HepG2 (cell line): ENCODE results near the gene ATP8B2. TPM values are rescaled to one million over a fixed set of nuclear protein-coding genes. Genes with fewer than 3 reads are reported as not detected.

ENCODE experiments used
- HDAC2 ChIP-seq: sonication (generic); formaldehyde crosslinking; IDR thresholded peaks from 2 replicates; pipeline ENCODE4 v1.4.0; 2020; ENCODE audit warnings: missing genetic modification reagents
- JUND ChIP-seq: sonication (generic); formaldehyde crosslinking; IDR thresholded peaks from 2 replicates; pipeline ENCODE4 v1.8.0; 2022; ENCODE audit warnings: mild to moderate bottlenecking, missing genetic modification reagents
- KDM4B ChIP-seq: sonication (generic); formaldehyde crosslinking; IDR thresholded peaks from 2 replicates; pipeline ENCODE4 v1.4.0; 2020; ENCODE audit warnings: missing genetic modification reagents
- PAWR ChIP-seq: sonication (generic); formaldehyde crosslinking; IDR thresholded peaks from 2 replicates; pipeline ENCODE4 v1.4.0; 2020; ENCODE audit warnings: missing genetic modification reagents, mild to moderate bottlenecking, borderline replicate concordance
- SALL1 ChIP-seq: sonication (generic); formaldehyde crosslinking; IDR thresholded peaks from 2 replicates; pipeline ENCODE4 v1.8.0; 2022; ENCODE audit warnings: mild to moderate bottlenecking, missing genetic modification reagents
- SKIL ChIP-seq: sonication (generic); formaldehyde crosslinking; IDR thresholded peaks from 2 replicates; pipeline ENCODE4 v1.8.0; 2022; ENCODE audit warnings: missing genetic modification reagents, mild to moderate bottlenecking, moderate library complexity, borderline replicate concordance
- SOX13 ChIP-seq, 3 experiments: fragments of 450-650 bp in 1 of 3; sonication (generic) in 1 of 3; formaldehyde crosslinking in 1 of 3; IDR thresholded peaks in 2 of 3; conservative IDR thresholded peaks in 1 of 3; 2 replicates each; pipeline versions ENCODE4 v1.5.0 to v1.6.1; 2016 to 2020; ENCODE audit warnings: antibody characterized with exemption in 1 of 3, mild to moderate bottlenecking in 1 of 3, missing compliant biosample characterization in 1 of 3, missing genetic modification reagents in 1 of 3, moderate library complexity in 1 of 3
- SOX5 ChIP-seq: IDR thresholded peaks from 2 replicates; pipeline ENCODE4 v1.6.1; 2016; ENCODE audit warnings: borderline replicate concordance
- THAP11 ChIP-seq: IDR thresholded peaks from 2 replicates; pipeline ENCODE4 v1.6.1; 2016; ENCODE audit warnings: missing biosample characterization, missing genetic modification reagents
- ZBTB39 ChIP-seq: sonication (generic); formaldehyde crosslinking; IDR thresholded peaks from 2 replicates; pipeline ENCODE4 v1.5.0; 2020; ENCODE audit warnings: missing genetic modification reagents
- ZMYM4 ChIP-seq: sonication (generic); formaldehyde crosslinking; IDR thresholded peaks from 2 replicates; pipeline ENCODE4 v1.8.1; 2023; ENCODE audit warnings: mild to moderate bottlenecking, missing genetic modification reagents
- ZNF292 ChIP-seq: sonication (generic); formaldehyde crosslinking; IDR thresholded peaks from 2 replicates; pipeline ENCODE4 v1.8.1; 2022; ENCODE audit warnings: mild to moderate bottlenecking, low read depth, missing genetic modification reagents, borderline replicate concordance
- ZNF543 ChIP-seq: sonication (generic); formaldehyde crosslinking; IDR thresholded peaks from 2 replicates; pipeline ENCODE4 v1.4.0; 2020; ENCODE audit warnings: mild to moderate bottlenecking, missing genetic modification reagents
- ZNF691 ChIP-seq: sonication (generic); formaldehyde crosslinking; IDR thresholded peaks from 2 replicates; pipeline ENCODE4 v1.4.0; 2020; ENCODE audit warnings: missing genetic modification reagents, low read depth, mild to moderate bottlenecking, borderline replicate concordance
- ZNF816 ChIP-seq: sonication (generic); formaldehyde crosslinking; IDR thresholded peaks from 2 replicates; pipeline ENCODE4 v1.8.0; 2022; ENCODE audit warnings: missing genetic modification reagents, mild to moderate bottlenecking, borderline replicate concordance
- ZZZ3 ChIP-seq: sonication (generic); formaldehyde crosslinking; IDR thresholded peaks from 2 replicates; pipeline ENCODE4 v1.4.0; 2020; ENCODE audit warnings: missing genetic modification reagents, mild to moderate bottlenecking, borderline replicate concordance
- polyA plus RNA-seq, 8 experiments: library from polyadenylated mRNA; depleted of rRNA in 3 of 8; stranded (reverse) in 7 of 8; unstranded in 1 of 8; fragments of >200 nt; fragmentation: Illumina TruSeq in 4 of 8; extraction: Trizol in 4 of 8; gene quantifications; 2 replicates each; pipeline versions ENCODE4 v1.2.1 to v1.2.3, GENCODE V29; 2011 to 2016; ENCODE audit warnings: low read depth in 4 of 8, missing spikeins in 1 of 8, mixed read lengths in 1 of 8; ENCODE audit not compliant: insufficient read depth in 1 of 8
- total RNA-seq, 5 experiments: library from RNA; depleted of rRNA; stranded (reverse); fragments of >200 nt; fragmentation: Illumina TruSeq; extraction: Trizol; gene quantifications; 2 replicates each; pipeline ENCODE4 v1.2.3, GENCODE V29; 2016; ENCODE audit warnings: low read depth in 1 of 5
- TF ChIP-seq, protein P1 (sequence below): IDR thresholded peaks from 2 replicates; pipeline ENCODE4 v1.4.0; 2020; ENCODE audit warnings: mild to moderate bottlenecking, missing genetic modification reagents
- TF ChIP-seq, protein P2 (sequence below): sonication (generic); formaldehyde crosslinking; IDR thresholded peaks from 2 replicates; pipeline ENCODE4 v1.5.0; 2020; ENCODE audit warnings: missing genetic modification reagents

ATP8B2 gene
- total and polyA plus RNA-seq, 2 of the 13 experiments (the other 11 are each of a cell fraction or from before 2014, with no cell fraction given), result 20.4 to 39.3 TPM

GRCh38 chr1:154320882-154321608 lies 4.3 kb upstream of the ATP8B2 start, which contains the start of gene AQP10 (continued):
- TF ChIP-seq SOX13 (IDR thresholded peaks at IDR 0.05), result no peak
- peak in 1 of 2 experiments; percentile 50; a peak in 1 of 4 replicates for TF ChIP-seq SOX13 (CRISPR knock-in tag; conservative IDR thresholded peaks at IDR 0.05 in 1 of 2, IDR thresholded peaks at IDR 0.05 in 1 of 2)
- TF ChIP-seq, protein P1, sequence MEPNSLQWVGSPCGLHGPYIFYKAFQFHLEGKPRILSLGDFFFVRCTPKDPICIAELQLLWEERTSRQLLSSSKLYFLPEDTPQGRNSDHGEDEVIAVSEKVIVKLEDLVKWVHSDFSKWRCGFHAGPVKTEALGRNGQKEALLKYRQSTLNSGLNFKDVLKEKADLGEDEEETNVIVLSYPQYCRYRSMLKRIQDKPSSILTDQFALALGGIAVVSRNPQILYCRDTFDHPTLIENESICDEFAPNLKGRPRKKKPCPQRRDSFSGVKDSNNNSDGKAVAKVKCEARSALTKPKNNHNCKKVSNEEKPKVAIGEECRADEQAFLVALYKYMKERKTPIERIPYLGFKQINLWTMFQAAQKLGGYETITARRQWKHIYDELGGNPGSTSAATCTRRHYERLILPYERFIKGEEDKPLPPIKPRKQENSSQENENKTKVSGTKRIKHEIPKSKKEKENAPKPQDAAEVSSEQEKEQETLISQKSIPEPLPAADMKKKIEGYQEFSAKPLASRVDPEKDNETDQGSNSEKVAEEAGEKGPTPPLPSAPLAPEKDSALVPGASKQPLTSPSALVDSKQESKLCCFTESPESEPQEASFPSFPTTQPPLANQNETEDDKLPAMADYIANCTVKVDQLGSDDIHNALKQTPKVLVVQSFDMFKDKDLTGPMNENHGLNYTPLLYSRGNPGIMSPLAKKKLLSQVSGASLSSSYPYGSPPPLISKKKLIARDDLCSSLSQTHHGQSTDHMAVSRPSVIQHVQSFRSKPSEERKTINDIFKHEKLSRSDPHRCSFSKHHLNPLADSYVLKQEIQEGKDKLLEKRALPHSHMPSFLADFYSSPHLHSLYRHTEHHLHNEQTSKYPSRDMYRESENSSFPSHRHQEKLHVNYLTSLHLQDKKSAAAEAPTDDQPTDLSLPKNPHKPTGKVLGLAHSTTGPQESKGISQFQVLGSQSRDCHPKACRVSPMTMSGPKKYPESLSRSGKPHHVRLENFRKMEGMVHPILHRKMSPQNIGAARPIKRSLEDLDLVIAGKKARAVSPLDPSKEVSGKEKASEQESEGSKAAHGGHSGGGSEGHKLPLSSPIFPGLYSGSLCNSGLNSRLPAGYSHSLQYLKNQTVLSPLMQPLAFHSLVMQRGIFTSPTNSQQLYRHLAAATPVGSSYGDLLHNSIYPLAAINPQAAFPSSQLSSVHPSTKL (CRISPR knock-in tag), result peak; percentile 20; the same call in 1 of the 2 replicates
- TF ChIP-seq SKIL (CRISPR knock-in tag), result peak; percentile 79
- TF ChIP-seq, protein P2, sequence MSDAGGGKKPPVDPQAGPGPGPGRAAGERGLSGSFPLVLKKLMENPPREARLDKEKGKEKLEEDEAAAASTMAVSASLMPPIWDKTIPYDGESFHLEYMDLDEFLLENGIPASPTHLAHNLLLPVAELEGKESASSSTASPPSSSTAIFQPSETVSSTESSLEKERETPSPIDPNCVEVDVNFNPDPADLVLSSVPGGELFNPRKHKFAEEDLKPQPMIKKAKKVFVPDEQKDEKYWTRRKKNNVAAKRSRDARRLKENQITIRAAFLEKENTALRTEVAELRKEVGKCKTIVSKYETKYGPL (CRISPR knock-in tag), result no peak
- no peak for TF ChIP-seq ZMYM4 (CRISPR knock-in tag)
- no peak for TF ChIP-seq ZBTB39 (CRISPR knock-in tag)
- 0 out of 2 replicates have a peak, but pooled peaks have one; percentile 12 for TF ChIP-seq THAP11 (CRISPR knock-in tag)
- TF ChIP-seq ZNF816 (CRISPR knock-in tag), result no peak
- peak; percentile 77; the same call in 1 of the 2 replicates for TF ChIP-seq SOX5 (CRISPR knock-in tag)
- TF ChIP-seq ZNF543 (CRISPR knock-in tag), result no peak
- TF ChIP-seq JUND (CRISPR knock-in tag), result no peak
- TF ChIP-seq HDAC2, result peak; percentile 62; the same call in 1 of the 2 replicates
- no peak for TF ChIP-seq KDM4B (CRISPR knock-in tag)
- TF ChIP-seq SALL1 (CRISPR knock-in tag), result peak; percentile 43; the same call in 1 of the 2 replicates
- TF ChIP-seq ZNF691, result no peak
- no peak for TF ChIP-seq ZZZ3 (CRISPR knock-in tag)
- peak; percentile 91; the same call in 1 of the 2 replicates for TF ChIP-seq ZNF292 (CRISPR knock-in tag)
- no peak for TF ChIP-seq PAWR (CRISPR knock-in tag)
